MCF 10A (cell line): Measurements from ENCODE around the gene BHLHE40. TPM values are rescaled to one million over a fixed set of nuclear protein-coding genes. Genes with fewer than 3 reads are reported as not detected.

Experiments used
- BruUV-seq: library from RNA; stranded (reverse); fragments of 400-500 nt; replicated peaks from 2 replicates; lab custom pipeline; 2021; lab: Mats Ljungman, UMichigan
- CTCF ChIA-PET: fragments of 300-600 bp; sonication (Branson Sonifier 250); formaldehyde crosslinking; extraction: SDS; loops from one replicate; lab custom pipeline; 2021; ENCODE audit warnings: antibody characterized with exemption, inconsistent platforms; lab: Yijun Ruan, JAX
- POLR2A ChIA-PET: fragments of 300-600, 350-650 bp; sonication (Branson Sonifier 250); formaldehyde crosslinking; extraction: SDS; loops from one replicate; lab custom pipeline; 2020; ENCODE audit warnings: antibody characterized with exemption, inconsistent platforms; lab: Yijun Ruan, JAX
- DNase-seq: peaks from one replicate; pipeline ENCODE4 v3.0.0-alpha.2; 2018; ENCODE audit not compliant: unreplicated experiment
- H3K27ac Mint-ChIP-seq: one replicate; pipeline ENCODE4 v1.8.0; 2022; ENCODE audit warnings: mild to moderate bottlenecking, low read depth, mixed read lengths; ENCODE audit not compliant: unreplicated experiment
- H3K27me3 Mint-ChIP-seq: one replicate; pipeline ENCODE4 v1.8.0; 2022; ENCODE audit warnings: mixed read lengths; ENCODE audit not compliant: insufficient read depth, unreplicated experiment
- H3K36me3 Mint-ChIP-seq: one replicate; pipeline ENCODE4 v1.8.0; 2022; ENCODE audit warnings: mild to moderate bottlenecking, moderate library complexity, mixed read lengths; ENCODE audit not compliant: insufficient read depth, unreplicated experiment
- H3K4me1 Mint-ChIP-seq: one replicate; pipeline ENCODE4 v1.8.0; 2022; ENCODE audit warnings: mixed read lengths; ENCODE audit not compliant: insufficient read depth, unreplicated experiment
- H3K4me3 Mint-ChIP-seq: one replicate; pipeline ENCODE4 v1.8.0; 2022; ENCODE audit warnings: mild to moderate bottlenecking, moderate library complexity, mixed read lengths; ENCODE audit not compliant: unreplicated experiment
- H3K9me3 Mint-ChIP-seq: one replicate; pipeline ENCODE4 v1.8.0; 2022; ENCODE audit warnings: mixed read lengths; ENCODE audit not compliant: unreplicated experiment
- CTCF ChIP-seq: fragments of 200-600 bp; IDR thresholded peaks from one replicate; pipeline ENCODE4 v1.8.0; 2022; ENCODE audit warnings: antibody characterized with exemption, mild to moderate bottlenecking; ENCODE audit not compliant: unreplicated experiment
- intact Hi-C: fragments of 100-400 bp; cut with micrococcal nuclease; formaldehyde crosslinking; loops from 2 replicates; pipeline ENCODE4 v1.14.1; 2022
- total RNA-seq: library from RNA; stranded (reverse); gene quantifications from 2 replicates; pipeline ENCODE4 v1.2.3, GENCODE V29; 2022

Gene BHLHE40
- total RNA-seq, 1 experiment from 2014 or later, result 16.8 TPM

- ChIA-PET POLR2A (interaction anchor here (0.7 to 12.4 kb wide), 8 partner anchors 9 to 582 kb away, joined by 3 to 251 read pairs (median 10); no protein-coding TSS in a partner anchor), CTCF (interaction anchor here (0.7 to 14.5 kb wide), 17 partner anchors 9 to 489 kb away, joined by 3 to 185 read pairs (median 5); no protein-coding TSS in a partner anchor)
- TF ChIP-seq CTCF, result peak; percentile 45
- Mint-ChIP-seq H3K36me3 (no peaks in the 10 kb centered on the region), H3K4me3 (no peak overlapping the region), H3K27ac (no peak overlapping the region), H3K27me3 (no peaks in the 10 kb centered on the region), H3K4me1 (peaks cover 11% of the 10 kb centered on the region), H3K9me3 (no peaks in the 10 kb centered on the region)
- no TSS peak for BruUV-seq
- intact Hi-C loops, result loop anchor here (1.0 to 5.0 kb wide), 4 partner anchors 69 to 319 kb away; no protein-coding TSS in a partner anchor
- peak; percentile 85 for DNase-seq
These were observed 3.1 kb upstream of the BHLHE40 start for GRCh38 chr3:4976109-4976508.

GRCh38 chr3:4977001-4977852 is 2.0 kb upstream of the BHLHE40 start:
- H3K27ac Mint-ChIP-seq, result peak overlapping the region; percentile 93
- ChIA-PET POLR2A (interaction anchor here (0.6 to 12.4 kb wide), 14 partner anchors 8 to 266 kb away, joined by 3 to 251 read pairs (median 9); no protein-coding TSS in a partner anchor), CTCF (interaction anchor here (0.6 to 14.5 kb wide), 19 partner anchors 8 to 914 kb away, joined by 3 to 185 read pairs (median 5); no protein-coding TSS in a partner anchor)
- no peaks in the 10 kb centered on the region for H3K27me3 Mint-ChIP-seq
- H3K4me3 Mint-ChIP-seq, result peak overlapping the region; percentile 94
- TF ChIP-seq CTCF, result no peak
- BruUV-seq, result no TSS peak
- peak; percentile 89 for DNase-seq
- H3K36me3 Mint-ChIP-seq, result peaks cover 1% of the 10 kb centered on the region
- no peaks in the 10 kb centered on the region for H3K9me3 Mint-ChIP-seq
- intact Hi-C loops, result loop anchor here (2.0 to 5.0 kb wide), 3 partner anchors 70 to 320 kb away; no protein-coding TSS in a partner anchor
- H3K4me1 Mint-ChIP-seq, result peaks cover 22% of the 10 kb centered on the region

GRCh38 chr3:4977853-4978203 is 1.4 kb upstream of the BHLHE40 start:
- Mint-ChIP-seq H3K9me3 (no peaks in the 10 kb centered on the region), H3K4me1 (peaks cover 23% of the 10 kb centered on the region), H3K27ac (peak overlapping the region; percentile 93), H3K4me3 (peak overlapping the region; percentile 94), H3K36me3 (peaks cover 7% of the 10 kb centered on the region), H3K27me3 (no peaks in the 10 kb centered on the region)
- POLR2A ChIA-PET, result interaction anchor here (0.6 to 12.4 kb wide), 17 partner anchors 8 to 266 kb away, joined by 3 to 251 read pairs (median 9); no protein-coding TSS in a partner anchor
- BruUV-seq, result TSS peak; percentile 73
- CTCF ChIA-PET, result interaction anchor here (0.6 to 14.5 kb wide), 11 partner anchors 17 to 913 kb away, joined by 3 to 185 read pairs (median 5); no protein-coding TSS in a partner anchor
- DNase-seq, result peak; percentile 72
- intact Hi-C loops, result loop anchor here (1.0 to 5.0 kb wide), 6 partner anchors 71 to 321 kb away; no protein-coding TSS in a partner anchor
- TF ChIP-seq CTCF, result no peak
